Mesenchymal stem cell (in vitro differentiated cells and primary cell): Measurements from ENCODE around the gene KNL1.

ENCODE experiments used
- DNase-seq: peaks from one replicate; pipeline ENCODE4 v3.0.0-alpha.2; 2013
- H2AFZ ChIP-seq: one replicate; pipeline ENCODE4 v1.6.1; 2013; ENCODE audit warnings: low read depth, mild to moderate bottlenecking, control low read depth, inconsistent platforms, low read length, moderate library complexity
- H2AK5ac ChIP-seq: 2 replicates; pipeline ENCODE4 v1.6.1; 2013; ENCODE audit warnings: low read length, moderate library complexity, mild to moderate bottlenecking, inconsistent platforms; ENCODE audit not compliant: severe bottlenecking
- H2BK120ac ChIP-seq: one replicate; pipeline ENCODE4 v1.6.1; 2013; ENCODE audit warnings: low read depth, mild to moderate bottlenecking, inconsistent platforms, low read length, moderate library complexity
- H2BK12ac ChIP-seq, 2 experiments: one replicate each; pipeline ENCODE4 v1.6.1; 2013; ENCODE audit warnings: inconsistent platforms in 2 of 2, low read length in 2 of 2, mild to moderate bottlenecking in 2 of 2, moderate library complexity in 2 of 2, control low read depth in 1 of 2
- H2BK15ac ChIP-seq: one replicate; pipeline ENCODE4 v1.6.1; 2013; ENCODE audit warnings: mild to moderate bottlenecking, low read depth, inconsistent platforms; ENCODE audit not compliant: poor library complexity, severe bottlenecking
- H2BK5ac ChIP-seq: 2 replicates; pipeline ENCODE4 v1.6.1; 2013; ENCODE audit warnings: low read depth, mild to moderate bottlenecking, low read length, control low read depth, inconsistent platforms; ENCODE audit not compliant: poor library complexity, severe bottlenecking
- H3K14ac ChIP-seq, 2 experiments: one replicate each; pipeline ENCODE4 v1.6.1; 2013; ENCODE audit warnings: inconsistent platforms in 2 of 2, low read length in 2 of 2, control low read depth in 1 of 2, mild to moderate bottlenecking in 1 of 2, moderate library complexity in 1 of 2
- H3K18ac ChIP-seq, 2 experiments: one replicate each; pipeline ENCODE4 v1.6.1; 2013; ENCODE audit warnings: inconsistent platforms in 2 of 2, low read length in 2 of 2, control low read depth in 1 of 2, low read depth in 1 of 2, mild to moderate bottlenecking in 1 of 2
- H3K23ac ChIP-seq, 2 experiments: one replicate each; pipeline ENCODE4 v1.6.1; 2013; ENCODE audit warnings: inconsistent platforms in 2 of 2, low read length in 2 of 2, mild to moderate bottlenecking in 2 of 2, moderate library complexity in 2 of 2, control low read depth in 1 of 2
- H3K27ac ChIP-seq: 2 replicates; pipeline ENCODE4 v1.5.1; 2013; ENCODE audit warnings: mild to moderate bottlenecking, moderate library complexity, low read length, control low read depth, inconsistent platforms; ENCODE audit not compliant: poor library complexity, severe bottlenecking
- H3K27me3 ChIP-seq, 2 experiments: 2 replicates each; pipeline versions ENCODE4 v1.6.1 to v1.7.0; 2013; ENCODE audit warnings: low read length in 2 of 2, mild to moderate bottlenecking in 2 of 2, moderate library complexity in 2 of 2, control low read depth in 1 of 2, inconsistent platforms in 1 of 2; ENCODE audit not compliant: control insufficient read depth in 1 of 2, insufficient read depth in 1 of 2
- H3K36me3 ChIP-seq, 2 experiments: 2 replicates each; pipeline versions ENCODE4 v1.6.1 to v1.7.0; 2013; ENCODE audit warnings: low read length in 2 of 2, control low read depth in 1 of 2, inconsistent platforms in 1 of 2, low read depth in 1 of 2, mild to moderate bottlenecking in 1 of 2; ENCODE audit not compliant: insufficient read depth in 2 of 2, control insufficient read depth in 1 of 2
- H3K4ac ChIP-seq, 2 experiments: one replicate each; pipeline ENCODE4 v1.6.1; 2013; ENCODE audit warnings: inconsistent platforms in 2 of 2, low read length in 2 of 2, mild to moderate bottlenecking in 2 of 2, moderate library complexity in 2 of 2, control low read depth in 1 of 2, low read depth in 1 of 2
- H3K4me1 ChIP-seq: 2 replicates; pipeline ENCODE4 v1.6.1; 2013; ENCODE audit warnings: low read depth, low read length, control low read depth; ENCODE audit not compliant: control insufficient read depth, insufficient read depth
- H3K4me2 ChIP-seq: 2 replicates; pipeline ENCODE4 v1.6.1; 2013; ENCODE audit warnings: low read length, mild to moderate bottlenecking, inconsistent platforms; ENCODE audit not compliant: poor library complexity, severe bottlenecking
- H3K4me3 ChIP-seq, 2 experiments: 2 replicates each; pipeline versions ENCODE4 v1.5.1 to v1.7.0; 2013; ENCODE audit warnings: low read length in 2 of 2, mild to moderate bottlenecking in 2 of 2, control low read depth in 1 of 2, low read depth in 1 of 2; ENCODE audit not compliant: insufficient read depth in 1 of 2
- H3K79me1 ChIP-seq: replicated peaks from 2 replicates; pipeline ENCODE4 v1.6.1; 2013; ENCODE audit warnings: mild to moderate bottlenecking, control low read depth, low read length, inconsistent platforms; ENCODE audit not compliant: poor library complexity, severe bottlenecking
- H3K9ac ChIP-seq: 2 replicates; pipeline ENCODE4 v1.7.0; 2013; ENCODE audit warnings: mild to moderate bottlenecking, low read length, moderate library complexity
- H3K9me3 ChIP-seq: 2 replicates; pipeline ENCODE4 v1.7.0; 2013; ENCODE audit warnings: mild to moderate bottlenecking, low read length; ENCODE audit not compliant: control insufficient read depth
- H4K8ac ChIP-seq: one replicate; pipeline ENCODE4 v1.6.1; 2013; ENCODE audit warnings: inconsistent platforms, mild to moderate bottlenecking, low read length, moderate library complexity
- H4K91ac ChIP-seq: one replicate; pipeline ENCODE4 v1.6.1; 2013; ENCODE audit warnings: mild to moderate bottlenecking, low read length, inconsistent platforms
- WGBS: methylation state at CpG from one replicate; pipeline ENCODE4 v1.1.7; 2013; ENCODE audit warnings: mixed read lengths; 5-methylcytosine and 5-hydroxymethylcytosine counted together

Gene KNL1

GRCh38 chr15:40696228-40696627, 102.2 kb downstream of the KNL1 start:
- Histone ChIP-seq H2BK15ac (no peak overlapping the region), H3K4ac (no peak overlapping the region), H4K8ac (peak overlapping the region; percentile 67), H2AFZ (no peak overlapping the region), H3K14ac (no peak overlapping the region), H2BK120ac (no peak overlapping the region), H2AK5ac (no peak overlapping the region), H3K4me3 (peak overlapping the region in 1 of 2 experiments; percentile 93), H2BK5ac (no peak overlapping the region), H3K18ac (no peak overlapping the region), H3K79me1 (peaks cover 11% of the 10 kb centered on the region), H3K4me2 (no peak overlapping the region), H3K27me3 (no peaks in the 10 kb centered on the region), H3K23ac (no peak overlapping the region), H3K9ac (peak overlapping the region; percentile 98), H3K36me3 (peaks cover 6 to 17% of the 10 kb centered on the region in 2 experiments), H4K91ac (no peak overlapping the region), H3K4me1 (peaks cover 9% of the 10 kb centered on the region), H3K27ac (no peak overlapping the region), H2BK12ac (no peak overlapping the region), H3K9me3 (no peaks in the 10 kb centered on the region)
- DNase-seq: no peak
- WGBS: 86% methylated on average over 10 of the region's 11 CpGs

GRCh38 chr15:40697916-40698315, 103.9 kb downstream of the KNL1 start:
- H3K27ac ChIP-seq: no peak overlapping the region
- no peak for DNase-seq
- no peaks in the 10 kb centered on the region for H3K27me3 ChIP-seq
- 96% methylated on average over 6 of the region's 7 CpGs for WGBS
- H3K4me3 ChIP-seq: no peak overlapping the region
- H3K4me2 ChIP-seq: no peak overlapping the region
- no peak overlapping the region for H4K8ac ChIP-seq
- H2BK5ac ChIP-seq: no peak overlapping the region
- H3K4me1 ChIP-seq: peaks cover 9% of the 10 kb centered on the region
- H3K36me3 ChIP-seq: peaks cover 2 to 13% of the 10 kb centered on the region in 2 experiments
- no peak overlapping the region for H2AK5ac ChIP-seq
- H2BK12ac ChIP-seq: no peak overlapping the region
- H3K9me3 ChIP-seq: no peaks in the 10 kb centered on the region
- H3K23ac ChIP-seq: no peak overlapping the region
- no peak overlapping the region for H2BK120ac ChIP-seq
- no peak overlapping the region for H4K91ac ChIP-seq
- no peak overlapping the region for H3K4ac ChIP-seq
- no peak overlapping the region for H2AFZ ChIP-seq
- H3K18ac ChIP-seq: no peak overlapping the region
- peaks cover 6% of the 10 kb centered on the region for H3K79me1 ChIP-seq
- H3K9ac ChIP-seq: no peak overlapping the region
- no peak overlapping the region for H3K14ac ChIP-seq
- H2BK15ac ChIP-seq: no peak overlapping the region

GRCh38 chr15:40702077-40702476, 108.0 kb downstream of the KNL1 start:
- Histone ChIP-seq H4K91ac (no peak overlapping the region), H3K79me1 (no peaks in the 10 kb centered on the region), H2BK12ac (no peak overlapping the region), H3K9me3 (no peaks in the 10 kb centered on the region), H4K8ac (no peak overlapping the region), H2AK5ac (no peak overlapping the region), H3K27me3 (no peaks in the 10 kb centered on the region), H3K14ac (no peak overlapping the region), H3K27ac (no peak overlapping the region), H2BK5ac (no peak overlapping the region), H3K36me3 (peaks cover 2 to 16% of the 10 kb centered on the region in 2 experiments), H3K18ac (no peak overlapping the region), H3K9ac (no peak overlapping the region), H2AFZ (no peak overlapping the region), H3K4me1 (no peaks in the 10 kb centered on the region), H3K4me2 (no peak overlapping the region), H3K4ac (no peak overlapping the region), H2BK15ac (no peak overlapping the region), H2BK120ac (no peak overlapping the region), H3K23ac (no peak overlapping the region), H3K4me3 (no peak overlapping the region)
- peak; percentile 26 for DNase-seq
- 100% methylated on average over 6 of the region's 7 CpGs for WGBS

GRCh38 chr15:40706121-40706520, 112.1 kb downstream of the KNL1 start:
- no peak overlapping the region for H2BK12ac ChIP-seq
- 92% methylated on average over 2 of the region's 2 CpGs for WGBS

More at GRCh38 chr15:40706121-40706520, 112.1 kb downstream of the KNL1 start:
- Histone ChIP-seq H3K9ac (no peak overlapping the region), H3K27ac (no peak overlapping the region), H3K4ac (no peak overlapping the region), H3K4me3 (no peak overlapping the region), H2AFZ (no peak overlapping the region), H3K79me1 (no peaks in the 10 kb centered on the region), H2AK5ac (no peak overlapping the region), H2BK120ac (no peak overlapping the region), H3K18ac (no peak overlapping the region), H3K4me2 (no peak overlapping the region), H3K4me1 (no peaks in the 10 kb centered on the region), H2BK15ac (no peak overlapping the region), H4K91ac (no peak overlapping the region), H3K23ac (no peak overlapping the region), H3K9me3 (no peaks in the 10 kb centered on the region), H3K27me3 (no peaks in the 10 kb centered on the region), H3K14ac (no peak overlapping the region), H4K8ac (no peak overlapping the region), H3K36me3 (peaks cover 2 to 20% of the 10 kb centered on the region in 2 experiments), H2BK5ac (no peak overlapping the region)
- no peak for DNase-seq
